Chondrocyte (in vitro differentiated cells): ENCODE data around the gene ELP5. TPM values are rescaled to one million over a fixed set of nuclear protein-coding genes. Genes with fewer than 3 reads are reported as not detected.

ENCODE experiments used
- DNase-seq: peaks from one replicate; pipeline ENCODE4 v3.0.0; 2021; ENCODE audit warnings: mixed read lengths, low spot score
- H3K27ac Mint-ChIP-seq: one replicate; pipeline ENCODE4 v1.8.0; 2021; ENCODE audit warnings: mild to moderate bottlenecking, moderate library complexity, mixed read lengths; ENCODE audit not compliant: unreplicated experiment
- H3K27me3 Mint-ChIP-seq: 2 replicates; pipeline ENCODE4 v1.8.0; 2021; ENCODE audit warnings: low read depth, mixed read lengths
- H3K36me3 Mint-ChIP-seq: 2 replicates; pipeline ENCODE4 v1.8.0; 2021; ENCODE audit warnings: low read depth, mixed read lengths
- H3K4me1 Mint-ChIP-seq: 2 replicates; pipeline ENCODE4 v1.8.0; 2021; ENCODE audit warnings: low read depth, mild to moderate bottlenecking, mixed read lengths
- H3K4me3 Mint-ChIP-seq: one replicate; pipeline ENCODE4 v1.8.0; 2021; ENCODE audit warnings: mild to moderate bottlenecking, moderate library complexity, mixed read lengths; ENCODE audit not compliant: unreplicated experiment
- H3K9me3 Mint-ChIP-seq: 2 replicates; pipeline ENCODE4 v1.8.0; 2021; ENCODE audit warnings: low read depth, mixed read lengths
- total RNA-seq: library from RNA; stranded (reverse); gene quantifications from 3 replicates; pipeline ENCODE4 v1.2.1, GENCODE V29; 2021
- TF ChIP-seq, protein P1 (sequence below): fragments of 200-600 bp; sonication (generic); IDR thresholded peaks from 2 replicates; pipeline ENCODE4 v1.5.0; 2021; ENCODE audit warnings: antibody characterized with exemption, mild to moderate bottlenecking, moderate library complexity

ELP5 gene
- total RNA-seq, 1 donor from 2014 or later = 24.9 TPM

DNA sequence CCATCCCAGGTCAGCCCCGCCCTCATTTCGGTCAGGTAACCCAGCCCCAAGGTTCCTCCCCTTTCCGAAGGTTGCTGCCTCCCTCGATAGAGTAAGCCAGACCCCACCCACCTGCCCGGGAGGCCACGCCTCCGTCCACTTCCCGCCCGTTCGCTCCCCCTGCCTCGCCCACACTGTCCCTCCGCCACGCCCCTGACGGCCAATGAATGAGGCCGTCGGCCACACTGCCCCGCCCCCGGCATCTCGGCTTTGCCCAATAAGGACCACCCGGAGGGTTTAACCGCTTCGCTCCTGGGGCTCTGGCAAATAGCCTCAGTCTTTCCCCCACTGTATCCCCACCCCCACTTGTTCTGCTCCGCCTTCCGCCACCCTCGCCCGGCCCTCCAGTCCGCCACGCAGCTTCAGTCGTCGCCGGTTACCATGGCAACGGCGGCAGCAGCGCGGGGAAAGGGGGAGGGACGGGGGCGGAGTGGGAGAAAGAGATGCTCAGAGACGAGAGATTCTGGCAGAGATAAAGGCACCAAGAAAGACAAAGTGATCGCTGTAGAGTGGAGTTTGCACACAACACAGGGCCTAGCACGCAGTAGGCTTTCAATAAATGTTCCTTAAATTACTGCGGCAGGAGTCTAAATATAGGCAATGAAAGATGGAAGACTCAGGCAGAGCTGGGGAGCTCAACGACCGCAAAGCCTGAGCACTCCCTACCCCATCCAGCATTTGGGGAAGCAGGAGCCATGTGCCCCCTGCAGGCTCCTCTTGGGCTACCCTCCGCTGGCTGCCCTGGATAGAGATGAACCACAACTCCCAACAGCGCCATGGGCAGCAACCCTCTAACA, 37.5 kb upstream of the ELP5 start:
- TF ChIP-seq, protein P1, sequence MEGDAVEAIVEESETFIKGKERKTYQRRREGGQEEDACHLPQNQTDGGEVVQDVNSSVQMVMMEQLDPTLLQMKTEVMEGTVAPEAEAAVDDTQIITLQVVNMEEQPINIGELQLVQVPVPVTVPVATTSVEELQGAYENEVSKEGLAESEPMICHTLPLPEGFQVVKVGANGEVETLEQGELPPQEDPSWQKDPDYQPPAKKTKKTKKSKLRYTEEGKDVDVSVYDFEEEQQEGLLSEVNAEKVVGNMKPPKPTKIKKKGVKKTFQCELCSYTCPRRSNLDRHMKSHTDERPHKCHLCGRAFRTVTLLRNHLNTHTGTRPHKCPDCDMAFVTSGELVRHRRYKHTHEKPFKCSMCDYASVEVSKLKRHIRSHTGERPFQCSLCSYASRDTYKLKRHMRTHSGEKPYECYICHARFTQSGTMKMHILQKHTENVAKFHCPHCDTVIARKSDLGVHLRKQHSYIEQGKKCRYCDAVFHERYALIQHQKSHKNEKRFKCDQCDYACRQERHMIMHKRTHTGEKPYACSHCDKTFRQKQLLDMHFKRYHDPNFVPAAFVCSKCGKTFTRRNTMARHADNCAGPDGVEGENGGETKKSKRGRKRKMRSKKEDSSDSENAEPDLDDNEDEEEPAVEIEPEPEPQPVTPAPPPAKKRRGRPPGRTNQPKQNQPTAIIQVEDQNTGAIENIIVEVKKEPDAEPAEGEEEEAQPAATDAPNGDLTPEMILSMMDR = peak; percentile 80
- DNase-seq = peak; percentile 99
- H3K36me3 Mint-ChIP-seq = no peaks in the 10 kb centered on the region
- H3K27me3 Mint-ChIP-seq = no peaks in the 10 kb centered on the region
- H3K4me3 Mint-ChIP-seq = peak overlapping the region; percentile 87
- H3K9me3 Mint-ChIP-seq = no peaks in the 10 kb centered on the region
- H3K4me1 Mint-ChIP-seq = peaks cover 60% of the 10 kb centered on the region
- H3K27ac Mint-ChIP-seq = peak overlapping the region; percentile 97

DNA sequence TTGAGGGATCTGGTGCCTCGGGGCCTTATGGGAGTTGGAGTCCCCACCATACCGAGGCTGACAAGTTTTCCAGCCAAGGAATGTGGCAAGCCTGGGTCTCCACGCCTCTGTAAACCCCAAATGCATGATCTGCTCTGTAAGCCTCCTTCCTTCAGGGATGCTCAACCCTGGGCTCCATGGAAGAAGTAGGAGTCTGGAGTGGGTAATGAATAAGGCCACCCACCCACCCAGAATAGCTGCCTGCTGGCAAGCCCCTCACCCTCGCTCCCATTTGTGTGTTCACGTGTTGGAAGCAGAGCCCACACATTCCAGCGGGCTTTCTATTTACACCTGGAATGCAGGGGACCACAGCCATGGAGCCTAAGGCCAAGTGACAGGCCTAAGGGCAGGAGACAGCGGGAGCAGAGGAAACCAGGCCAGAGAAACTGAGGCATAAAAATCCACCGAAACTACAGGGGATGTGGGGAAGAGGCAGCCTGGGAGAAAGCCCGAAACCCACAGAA, 36.8 kb upstream of the ELP5 start:
- DNase-seq = no peak
- Mint-ChIP-seq H3K4me3 (peak overlapping the region; percentile 87), H3K36me3 (no peaks in the 10 kb centered on the region), H3K27ac (peak overlapping the region; percentile 97), H3K27me3 (no peaks in the 10 kb centered on the region), H3K4me1 (peaks cover 61% of the 10 kb centered on the region), H3K9me3 (no peaks in the 10 kb centered on the region)
- TF ChIP-seq, protein P1 = peak; percentile 28

GRCh38 chr17:7215652-7216180, 36.3 kb upstream of the ELP5 start:
- Mint-ChIP-seq H3K4me3 (peak overlapping the region; percentile 87), H3K27me3 (no peaks in the 10 kb centered on the region), H3K9me3 (no peaks in the 10 kb centered on the region), H3K4me1 (peaks cover 66% of the 10 kb centered on the region), H3K27ac (peak overlapping the region; percentile 97), H3K36me3 (no peaks in the 10 kb centered on the region)
- DNase-seq = no peak
- TF ChIP-seq, protein P1 = no peak

DNA sequence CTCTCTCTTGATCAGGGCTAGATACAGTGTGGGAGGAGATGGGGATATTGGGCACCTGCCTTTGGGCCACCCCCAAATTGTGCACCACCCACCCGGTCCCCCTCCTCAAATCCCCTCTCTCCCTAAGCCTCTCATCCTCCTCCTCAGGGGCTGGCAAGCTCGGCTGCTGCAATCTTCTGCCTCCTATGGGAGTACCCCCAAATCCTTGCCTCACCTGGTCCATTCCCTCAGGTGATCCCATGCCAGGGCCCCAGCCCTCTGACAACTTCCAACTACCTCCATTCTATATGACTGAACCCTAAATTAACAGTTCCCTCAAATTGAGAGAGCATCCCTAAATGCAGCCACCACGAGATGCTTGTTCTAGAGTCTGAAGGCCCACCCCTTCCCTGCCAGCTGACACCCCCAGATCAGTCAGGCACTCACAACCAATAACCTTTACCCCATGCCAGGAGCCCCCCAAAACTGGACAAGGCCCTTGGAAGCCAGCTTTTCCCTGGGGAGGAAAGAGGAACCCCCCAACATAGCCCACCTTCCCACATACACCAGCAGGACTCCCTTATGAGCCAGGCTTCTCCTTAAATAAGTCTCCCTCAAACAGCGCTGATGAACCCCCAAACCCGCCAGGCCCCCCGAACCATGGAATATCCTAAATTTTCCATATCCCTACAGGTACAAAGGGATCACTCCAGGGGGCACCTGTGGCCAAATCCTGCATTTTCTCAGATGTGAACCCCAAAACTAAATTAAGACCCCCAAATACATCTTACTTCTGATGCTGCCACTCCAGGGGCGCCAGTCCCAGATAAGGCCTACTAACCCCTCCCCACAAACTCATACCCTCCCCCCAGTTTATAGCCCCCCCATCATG, 35.5 kb upstream of the ELP5 start:
- peak overlapping the region; percentile 78 for H3K4me3 Mint-ChIP-seq
- H3K4me1 Mint-ChIP-seq = peaks cover 74% of the 10 kb centered on the region
- DNase-seq = no peak
- no peaks in the 10 kb centered on the region for H3K27me3 Mint-ChIP-seq
- H3K27ac Mint-ChIP-seq = peak overlapping the region; percentile 97
- TF ChIP-seq, protein P1 = no peak
- no peaks in the 10 kb centered on the region for H3K9me3 Mint-ChIP-seq
- peaks cover 1% of the 10 kb centered on the region for H3K36me3 Mint-ChIP-seq
